ENCODE data around the gene PDIK1L.

PDIK1L gene

GRCh38 chr1:26126321-26127084, 14.9 kb downstream of the PDIK1L start (continued):
- TF ChIP-seq EGR2 (tag by site-specific recombination; IDR thresholded peaks at IDR 0.05; ENCODE audit: low read depth) (peak; percentile 53; the same call in 1 of the 2 replicates), ZNF585B (tag by site-specific recombination; IDR thresholded peaks at IDR 0.05) (no peak), ZNF26 (tag by site-specific recombination; IDR thresholded peaks at IDR 0.05) (no peak), SP2 (tag by site-specific recombination; IDR thresholded peaks at IDR 0.05) (peak; percentile 37; the same call in 1 of the 2 replicates), ZNF433 (tag by site-specific recombination; IDR thresholded peaks at IDR 0.05; ENCODE audit: low read depth) (no peak), INSM2 (tag by site-specific recombination; IDR thresholded peaks at IDR 0.05) (no peak), ZNF664 (tag by site-specific recombination; IDR thresholded peaks at IDR 0.05) (no peak), ZNF366 (tag by site-specific recombination; conservative IDR thresholded peaks at IDR 0.05) (0 out of 2 replicates have a peak, but pooled peaks have one; percentile 26), ZNF692 (tag by site-specific recombination; IDR thresholded peaks at IDR 0.05) (0 out of 2 replicates have a peak, but pooled peaks have one; percentile 28), ZBTB26 (tag by site-specific recombination; optimal IDR thresholded peaks at IDR 0.05) (no peak), ZNF311 (tag by site-specific recombination; IDR thresholded peaks at IDR 0.05; ENCODE audit: borderline replicate concordance) (no peak), IKZF3 (tag by site-specific recombination; IDR thresholded peaks at IDR 0.05) (no peak), GLIS1 (tag by site-specific recombination; IDR thresholded peaks at IDR 0.05) (no peak), ZNF335 (tag by site-specific recombination; conservative IDR thresholded peaks at IDR 0.05) (0 out of 2 replicates have a peak, but pooled peaks have one; percentile 15), KLF10 (tag by site-specific recombination; IDR thresholded peaks at IDR 0.05) (peak; percentile 84), ZNF843 (tag by site-specific recombination; IDR thresholded peaks at IDR 0.05) (peak; percentile 80), FEZF1 (tag by site-specific recombination; IDR thresholded peaks at IDR 0.05) (peak; percentile 100), ZSCAN23 (tag by site-specific recombination; IDR thresholded peaks at IDR 0.05) (no peak), ZNF561 (tag by site-specific recombination; IDR thresholded peaks at IDR 0.05; ENCODE audit: borderline replicate concordance) (peak; percentile 34; the same call in 1 of the 2 replicates), ATF2 (tag by site-specific recombination; IDR thresholded peaks at IDR 0.05; ENCODE audit: low read depth) (0 out of 2 replicates have a peak, but pooled peaks have one; percentile 41), ZNF830 (tag by site-specific recombination; IDR thresholded peaks at IDR 0.05; ENCODE audit: low read depth) (no peak), ZNF394 (tag by site-specific recombination; IDR thresholded peaks at IDR 0.05; ENCODE audit: borderline replicate concordance) (no peak), ZNF510 (tag by site-specific recombination; IDR thresholded peaks at IDR 0.05; ENCODE audit: insufficient replicate concordance) (no peak)
- TF ChIP-seq, protein P1, sequence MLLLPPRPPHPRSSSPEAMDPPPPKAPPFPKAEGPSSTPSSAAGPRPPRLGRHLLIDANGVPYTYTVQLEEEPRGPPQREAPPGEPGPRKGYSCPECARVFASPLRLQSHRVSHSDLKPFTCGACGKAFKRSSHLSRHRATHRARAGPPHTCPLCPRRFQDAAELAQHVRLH (tag by site-specific recombination; IDR thresholded peaks at IDR 0.05): 0 out of 2 replicates have a peak, but pooled peaks have one; percentile 27
- TF ChIP-seq, protein P2, sequence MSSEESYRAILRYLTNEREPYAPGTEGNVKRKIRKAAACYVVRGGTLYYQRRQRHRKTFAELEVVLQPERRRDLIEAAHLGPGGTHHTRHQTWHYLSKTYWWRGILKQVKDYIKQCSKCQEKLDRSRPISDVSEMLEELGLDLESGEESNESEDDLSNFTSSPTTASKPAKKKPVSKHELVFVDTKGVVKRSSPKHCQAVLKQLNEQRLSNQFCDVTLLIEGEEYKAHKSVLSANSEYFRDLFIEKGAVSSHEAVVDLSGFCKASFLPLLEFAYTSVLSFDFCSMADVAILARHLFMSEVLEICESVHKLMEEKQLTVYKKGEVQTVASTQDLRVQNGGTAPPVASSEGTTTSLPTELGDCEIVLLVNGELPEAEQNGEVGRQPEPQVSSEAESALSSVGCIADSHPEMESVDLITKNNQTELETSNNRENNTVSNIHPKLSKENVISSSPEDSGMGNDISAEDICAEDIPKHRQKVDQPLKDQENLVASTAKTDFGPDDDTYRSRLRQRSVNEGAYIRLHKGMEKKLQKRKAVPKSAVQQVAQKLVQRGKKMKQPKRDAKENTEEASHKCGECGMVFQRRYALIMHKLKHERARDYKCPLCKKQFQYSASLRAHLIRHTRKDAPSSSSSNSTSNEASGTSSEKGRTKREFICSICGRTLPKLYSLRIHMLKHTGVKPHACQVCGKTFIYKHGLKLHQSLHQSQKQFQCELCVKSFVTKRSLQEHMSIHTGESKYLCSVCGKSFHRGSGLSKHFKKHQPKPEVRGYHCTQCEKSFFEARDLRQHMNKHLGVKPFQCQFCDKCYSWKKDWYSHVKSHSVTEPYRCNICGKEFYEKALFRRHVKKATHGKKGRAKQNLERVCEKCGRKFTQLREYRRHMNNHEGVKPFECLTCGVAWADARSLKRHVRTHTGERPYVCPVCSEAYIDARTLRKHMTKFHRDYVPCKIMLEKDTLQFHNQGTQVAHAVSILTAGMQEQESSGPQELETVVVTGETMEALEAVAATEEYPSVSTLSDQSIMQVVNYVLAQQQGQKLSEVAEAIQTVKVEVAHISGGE (tag by site-specific recombination; conservative IDR thresholded peaks at IDR 0.05; ENCODE audit: low read depth): no peak
- TF ChIP-seq, protein P3, sequence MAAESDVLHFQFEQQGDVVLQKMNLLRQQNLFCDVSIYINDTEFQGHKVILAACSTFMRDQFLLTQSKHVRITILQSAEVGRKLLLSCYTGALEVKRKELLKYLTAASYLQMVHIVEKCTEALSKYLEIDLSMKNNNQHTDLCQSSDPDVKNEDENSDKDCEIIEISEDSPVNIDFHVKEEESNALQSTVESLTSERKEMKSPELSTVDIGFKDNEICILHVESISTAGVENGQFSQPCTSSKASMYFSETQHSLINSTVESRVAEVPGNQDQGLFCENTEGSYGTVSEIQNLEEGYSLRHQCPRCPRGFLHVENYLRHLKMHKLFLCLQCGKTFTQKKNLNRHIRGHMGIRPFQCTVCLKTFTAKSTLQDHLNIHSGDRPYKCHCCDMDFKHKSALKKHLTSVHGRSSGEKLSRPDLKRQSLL (tag by site-specific recombination; IDR thresholded peaks at IDR 0.05): no peak

Measured in HEK293 (cell line).